KOPT-K1 (cell line): ENCODE results near the gene EXOSC3.
"Not testable (repeated sequence)": the region's sequence is repeated elsewhere in the genome, so short reads cannot be mapped to it uniquely, and the experiment has no call there.

Experiments
- H3K27ac ChIP-seq: fragments of 200-600 bp; sonication (generic); 2 replicates; pipeline ENCODE4 v1.5.1; 2016; ENCODE audit warnings: antibody characterized with exemption, mild to moderate bottlenecking, low read depth, low read length; ENCODE audit not compliant: poor library complexity, severe bottlenecking
- H3K36me3 ChIP-seq: fragments of 200-600 bp; sonication (generic); 2 replicates; pipeline ENCODE4 v1.5.1; 2017; ENCODE audit warnings: antibody characterized with exemption, mild to moderate bottlenecking, low read length, moderate library complexity; ENCODE audit not compliant: insufficient read depth
- H3K9me3 ChIP-seq: fragments of 200-600 bp; sonication (generic); 2 replicates; pipeline ENCODE4 v1.5.1; 2017; ENCODE audit warnings: antibody characterized with exemption, low read length, mild to moderate bottlenecking; ENCODE audit not compliant: insufficient read depth, poor library complexity, severe bottlenecking

The EXOSC3 gene

GRCh38 chr9:37792122-37792521 lies 7.3 kb upstream of the EXOSC3 start:
- H3K36me3 ChIP-seq = no peaks in the 10 kb centered on the region

DNA sequence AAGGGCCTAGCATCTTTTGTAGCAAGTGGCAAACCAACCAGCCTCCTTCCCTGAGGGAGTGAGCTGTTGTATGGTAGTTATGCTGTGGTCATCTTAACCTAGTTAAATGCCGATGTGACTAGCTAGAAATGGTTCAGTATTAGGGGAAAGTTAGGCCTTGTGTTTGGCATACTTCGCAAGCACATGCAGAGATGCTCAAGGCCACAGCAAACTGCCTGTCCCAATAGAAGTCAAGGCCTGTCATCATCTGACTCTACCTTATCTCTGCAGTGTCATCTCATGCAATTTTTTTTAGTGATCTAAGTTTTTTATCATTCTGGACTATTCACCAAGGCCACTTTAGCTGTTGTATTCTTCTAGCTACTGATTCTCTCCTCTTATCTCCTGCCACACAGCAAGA lies 5.2 kb upstream of the EXOSC3 start:
- Histone ChIP-seq H3K36me3 (no peaks in the 10 kb centered on the region), H3K9me3 (no peaks in the 10 kb centered on the region), H3K27ac (no peak overlapping the region)

More at GRCh38 chr9:37792122-37792521, 7.3 kb upstream of the EXOSC3 start:
- Histone ChIP-seq H3K27ac (no peak overlapping the region), H3K9me3 (no peaks in the 10 kb centered on the region)

- H3K36me3 ChIP-seq = peaks cover 2% of the 10 kb centered on the region
- no peaks in the 10 kb centered on the region for H3K9me3 ChIP-seq
- no peak overlapping the region for H3K27ac ChIP-seq
Observed at GRCh38 chr9:37788332-37788731, 3.5 kb upstream of the EXOSC3 start.

DNA sequence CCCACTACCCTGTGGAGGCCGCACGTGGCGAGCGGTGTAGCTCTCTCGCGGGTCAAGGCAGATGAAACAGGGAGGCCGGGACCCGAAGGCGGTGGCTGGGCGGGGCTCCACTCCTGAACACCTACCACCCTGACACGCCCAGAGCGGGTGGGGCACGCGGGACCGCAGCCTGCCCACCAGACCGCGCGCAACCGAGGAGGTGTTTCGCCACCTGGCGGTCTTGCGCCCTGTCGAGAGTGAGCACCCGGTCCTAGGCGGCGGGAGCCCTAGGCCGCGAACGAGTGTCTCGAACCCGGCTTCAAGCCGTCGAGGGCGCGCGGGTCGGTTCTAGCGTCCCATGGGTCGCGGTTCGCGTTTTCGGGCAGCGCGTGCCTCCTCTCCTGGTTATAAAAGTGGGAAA lies 2.2 kb upstream of the EXOSC3 start:
- no peak overlapping the region for H3K27ac ChIP-seq
- H3K36me3 ChIP-seq = peaks cover 15% of the 10 kb centered on the region
- H3K9me3 ChIP-seq = no peaks in the 10 kb centered on the region

DNA sequence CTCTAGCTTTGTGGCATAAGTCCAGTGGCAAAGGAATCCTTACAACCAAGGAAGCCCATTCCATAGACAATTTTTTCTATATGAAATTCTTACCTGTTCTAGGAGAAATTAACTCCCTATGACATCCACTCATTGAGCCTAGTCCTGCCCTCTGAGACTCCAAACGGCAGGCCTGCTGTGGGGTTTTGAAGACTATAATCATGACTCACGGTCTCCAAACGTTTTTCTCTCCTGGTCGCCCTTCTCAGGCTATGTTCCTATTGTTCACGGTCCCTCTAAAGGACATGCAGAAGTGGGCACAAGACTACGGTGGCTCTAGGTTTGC lies 611 bp downstream of the EXOSC3 start:
- Histone ChIP-seq H3K36me3 (peaks cover 43% of the 10 kb centered on the region), H3K27ac (peak overlapping the region; percentile 75), H3K9me3 (no peaks in the 10 kb centered on the region)

DNA sequence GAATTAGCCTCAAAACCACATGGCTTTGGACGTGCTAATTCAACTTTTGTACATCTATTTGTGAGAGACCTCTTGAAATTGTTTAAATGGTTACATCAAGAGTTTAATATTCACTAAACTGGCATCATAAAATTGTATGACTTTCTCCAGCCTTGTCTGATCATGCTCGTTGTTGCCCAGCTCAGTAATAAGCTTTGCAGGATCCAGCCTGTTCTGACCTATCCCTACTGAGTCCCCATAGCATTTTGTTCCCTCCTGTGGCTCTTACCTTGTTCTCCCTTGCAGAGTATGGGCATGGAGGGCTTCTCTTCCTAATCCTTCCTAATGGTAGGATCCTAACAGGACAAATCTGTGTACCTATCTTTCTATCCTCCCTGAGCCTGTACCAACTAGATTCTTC lies 6.3 kb downstream of the EXOSC3 start:
- Histone ChIP-seq H3K27ac (no peak overlapping the region), H3K36me3 (peaks cover 99% of the 10 kb centered on the region)

GRCh38 chr9:37776328-37776727 lies 8.5 kb downstream of the EXOSC3 start:
- peaks cover 98% of the 10 kb centered on the region for H3K36me3 ChIP-seq
- H3K27ac ChIP-seq = no peak overlapping the region
- no peaks in the 10 kb centered on the region for H3K9me3 ChIP-seq

More for the DNA sequence above, 6.3 kb downstream of the EXOSC3 start:
- no peaks in the 10 kb centered on the region for H3K9me3 ChIP-seq

DNA sequence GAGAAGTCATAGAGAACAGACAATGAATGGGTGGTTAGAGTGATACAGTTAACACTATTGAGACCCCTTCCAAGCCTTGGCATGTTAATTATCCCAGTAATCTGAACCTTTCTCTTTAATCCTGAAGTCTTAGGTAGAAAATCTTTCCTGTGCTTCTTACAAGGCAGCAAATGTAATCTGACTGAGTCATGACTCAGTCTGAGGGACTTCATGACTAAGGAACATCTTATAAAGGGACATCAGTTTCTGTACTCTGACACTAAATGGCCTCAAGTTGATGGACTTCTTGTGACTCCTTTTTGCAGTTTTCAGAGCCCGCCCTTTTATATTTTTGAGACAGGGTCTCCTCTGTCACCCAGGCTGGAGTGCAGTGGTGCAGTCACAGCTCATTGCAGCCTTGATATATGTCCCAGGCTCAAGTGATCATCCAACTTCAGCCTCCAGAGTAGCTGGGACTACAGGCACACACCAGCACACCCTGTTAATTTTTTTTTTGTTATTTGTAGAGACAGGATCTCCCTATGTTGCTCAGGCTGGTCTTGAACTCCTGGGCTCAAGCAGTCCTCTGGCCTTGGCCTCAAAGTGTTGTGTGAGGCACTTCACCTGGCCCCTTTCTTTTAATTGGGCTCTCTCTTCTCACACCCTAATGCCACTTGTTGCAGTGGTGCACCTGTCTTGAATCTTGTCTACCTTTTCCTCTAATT lies 9.5 kb downstream of the EXOSC3 start:
- H3K36me3 ChIP-seq = peaks cover 95% of the 10 kb centered on the region

DNA sequence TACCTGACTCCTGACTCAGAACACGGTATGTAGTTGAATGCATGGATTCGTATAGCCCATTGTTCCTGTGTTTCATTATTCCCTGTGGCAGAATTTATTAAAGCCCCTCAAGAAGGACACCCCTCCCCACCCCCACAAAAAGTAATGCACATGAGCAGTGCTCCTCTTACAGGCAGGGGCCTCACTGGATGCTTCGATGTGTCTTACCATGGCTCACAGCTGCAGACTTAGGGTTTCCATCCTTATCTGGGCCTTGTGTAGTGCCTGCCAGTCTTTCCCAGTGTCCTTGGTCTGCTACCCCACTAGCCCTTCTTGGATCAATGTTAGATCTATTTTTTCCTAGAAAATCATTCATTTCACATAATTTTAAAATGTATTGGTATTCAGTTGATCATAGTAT lies 14.9 kb downstream of the EXOSC3 start:
- H3K27ac ChIP-seq = no peak overlapping the region
- H3K9me3 ChIP-seq = no peaks in the 10 kb centered on the region
- peaks cover 54% of the 10 kb centered on the region for H3K36me3 ChIP-seq

More for the DNA sequence above, 9.5 kb downstream of the EXOSC3 start:
- H3K27ac ChIP-seq = no peak overlapping the region
- no peaks in the 10 kb centered on the region for H3K9me3 ChIP-seq

DNA sequence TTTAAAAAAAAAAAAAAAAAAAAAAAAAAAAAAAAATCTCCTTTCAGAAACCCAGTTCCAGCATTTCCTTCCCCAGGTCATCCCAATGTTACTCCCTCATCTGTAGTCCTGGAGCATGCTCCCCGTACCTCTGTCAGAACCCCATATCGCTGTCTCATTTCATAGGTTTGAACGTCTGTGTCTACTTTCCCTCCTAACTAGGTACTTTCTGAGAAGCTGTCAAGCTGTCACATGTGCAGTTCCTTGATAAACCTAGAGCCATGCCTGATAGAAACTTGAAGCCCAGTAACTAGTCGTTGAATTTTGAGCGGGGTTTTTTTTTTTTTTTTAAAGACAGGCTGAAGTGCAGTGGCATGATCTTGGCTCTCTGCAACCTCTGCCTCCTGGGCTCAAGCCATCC lies 15.6 kb downstream of the EXOSC3 start:
- no peak overlapping the region for H3K27ac ChIP-seq

GRCh38 chr9:37765263-37765662 lies 19.6 kb downstream of the EXOSC3 start:
- H3K36me3 ChIP-seq = peaks cover 17% of the 10 kb centered on the region
- not testable (repeated sequence) for H3K9me3 ChIP-seq, H3K27ac ChIP-seq

More for the DNA sequence above, 15.6 kb downstream of the EXOSC3 start:
- Histone ChIP-seq H3K9me3 (no peaks in the 10 kb centered on the region), H3K36me3 (peaks cover 48% of the 10 kb centered on the region)

GRCh38 chr9:37761511-37761910 lies 23.4 kb downstream of the EXOSC3 start:
- Histone ChIP-seq H3K27ac (no peak overlapping the region), H3K36me3 (peaks cover 10% of the 10 kb centered on the region; the same call in 1 of the 2 replicates), H3K9me3 (no peaks in the 10 kb centered on the region)

GRCh38 chr9:37760416-37761161 lies 24.3 kb downstream of the EXOSC3 start:
- Histone ChIP-seq H3K36me3 (peaks cover 10% of the 10 kb centered on the region; the same call in 1 of the 2 replicates), H3K9me3 (no peaks in the 10 kb centered on the region), H3K27ac (no peak overlapping the region)

GRCh38 chr9:37758747-37759146 lies 26.1 kb downstream of the EXOSC3 start:
- Histone ChIP-seq H3K27ac (no peak overlapping the region), H3K9me3 (no peaks in the 10 kb centered on the region), H3K36me3 (peaks cover 7% of the 10 kb centered on the region; the same call in 1 of the 2 replicates)

- Histone ChIP-seq H3K36me3 (peaks cover 5% of the 10 kb centered on the region; the same call in 1 of the 2 replicates), H3K9me3 (no peaks in the 10 kb centered on the region), H3K27ac (peak within 1 kb of the TSS; percentile 67)
Observed at GRCh38 chr9:37753489-37754190, 31.2 kb downstream of the EXOSC3 start, which contains the start of gene TRMT10B. TSS of gene TRMT10B (plus strand) at chr9:37753805. CDS start at chr9:37761932, 8,127 bp downstream.
